ENCODE data around the gene EARS2.
"Not testable (repeated sequence)": the region's sequence is repeated elsewhere in the genome, so short reads cannot be mapped to it uniquely, and the experiment has no call there.

Gene EARS2

GRCh38 chr16:23556881-23557778 lies at the start of gene EARS2, which contains the start of gene UBFD1:
EARS2 (minus strand) TSS chr16:23557350; CDS start chr16:23557343, 7 bp downstream.
UBFD1 (plus strand) TSS chr16:23557727; CDS start chr16:23557743, 16 bp downstream.
- DNase-seq, result peak; percentile 86 to 89

GRCh38 chr16:23597003-23597756 lies 40.0 kb upstream of the EARS2 start:
- DNase-seq, result peak; percentile 49 to 53

GRCh38 chr16:23595951-23596720 lies 39.0 kb upstream of the EARS2 start, which contains the start of gene NDUFAB1:
NDUFAB1 (minus strand) TSS chr16:23596316; CDS start chr16:23596290, 26 bp downstream.
- DNase-seq, result peak; percentile 57 to 59

GRCh38 chr16:23595246-23595950 lies 38.2 kb upstream of the EARS2 start:
- no peak for DNase-seq

- no peak for DNase-seq
Measured at GRCh38 chr16:23594186-23594585, 37.0 kb upstream of the EARS2 start.

GRCh38 chr16:23590181-23590580 lies 33.0 kb upstream of the EARS2 start:
- DNase-seq, result no peak

GRCh38 chr16:23587726-23588125 lies 30.6 kb upstream of the EARS2 start:
- DNase-seq, result no peak

- no peak for DNase-seq
Measured at GRCh38 chr16:23584186-23585076, 27.3 kb upstream of the EARS2 start.

GRCh38 chr16:23583271-23583670 lies 26.1 kb upstream of the EARS2 start:
- not testable (repeated sequence) for DNase-seq

GRCh38 chr16:23581764-23582163 lies 24.6 kb upstream of the EARS2 start:
- no peak for DNase-seq

GRCh38 chr16:23580391-23580790 lies 23.2 kb upstream of the EARS2 start:
- no peak for DNase-seq

GRCh38 chr16:23579371-23579770 lies 22.2 kb upstream of the EARS2 start:
- DNase-seq, result no peak

- no peak for DNase-seq
Measured at GRCh38 chr16:23578101-23578830, 21.1 kb upstream of the EARS2 start.

- no peak for DNase-seq
Measured at GRCh38 chr16:23577493-23577892, 20.3 kb upstream of the EARS2 start.

- no peak for DNase-seq
Measured at GRCh38 chr16:23575834-23576233, 18.7 kb upstream of the EARS2 start.

- DNase-seq, result no peak
Measured at GRCh38 chr16:23573817-23574216, 16.7 kb upstream of the EARS2 start.

GRCh38 chr16:23572394-23572793 lies 15.2 kb upstream of the EARS2 start:
- DNase-seq, result no peak

GRCh38 chr16:23571895-23572294 lies 14.7 kb upstream of the EARS2 start:
- DNase-seq, result no peak

GRCh38 chr16:23570992-23571632 lies 14.0 kb upstream of the EARS2 start:
- DNase-seq, result peak; percentile 50 to 53

- DNase-seq, result no peak
Measured at GRCh38 chr16:23567602-23568001, 10.5 kb upstream of the EARS2 start.
